GM19395 (cell line): ENCODE results near the gene RUNX2.

Experiments used
- ATAC-seq: cut with Tn5 transposase; IDR thresholded peaks from one replicate; pipeline ENCODE4 v1.9.1; 2021; ENCODE audit warnings: mild to moderate bottlenecking, moderate library complexity; ENCODE audit not compliant: unreplicated experiment

The RUNX2 gene

GRCh38 chr6:45689926-45690615, 361.9 kb downstream of the RUNX2 start:
- no peak for ATAC-seq

DNA sequence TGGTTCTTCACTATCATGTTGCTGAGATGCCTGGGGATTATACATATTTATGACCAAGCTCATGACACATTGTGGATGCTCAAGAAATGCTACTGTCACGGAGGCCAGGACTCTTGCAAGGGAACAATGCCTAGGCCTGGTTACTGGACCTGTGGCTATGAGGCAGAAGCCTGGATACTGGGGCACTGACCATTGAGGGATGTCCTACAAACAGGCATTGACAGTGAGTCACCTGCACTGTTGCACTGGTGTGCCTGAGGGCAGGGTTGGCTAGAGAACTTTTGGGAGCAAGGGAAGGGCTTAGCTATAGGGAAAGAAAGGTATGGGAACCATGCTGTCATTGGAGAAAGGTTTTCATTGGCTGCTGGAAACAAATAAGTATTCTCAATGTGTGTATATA, 362.7 kb downstream of the RUNX2 start:
- ATAC-seq, result no peak

DNA sequence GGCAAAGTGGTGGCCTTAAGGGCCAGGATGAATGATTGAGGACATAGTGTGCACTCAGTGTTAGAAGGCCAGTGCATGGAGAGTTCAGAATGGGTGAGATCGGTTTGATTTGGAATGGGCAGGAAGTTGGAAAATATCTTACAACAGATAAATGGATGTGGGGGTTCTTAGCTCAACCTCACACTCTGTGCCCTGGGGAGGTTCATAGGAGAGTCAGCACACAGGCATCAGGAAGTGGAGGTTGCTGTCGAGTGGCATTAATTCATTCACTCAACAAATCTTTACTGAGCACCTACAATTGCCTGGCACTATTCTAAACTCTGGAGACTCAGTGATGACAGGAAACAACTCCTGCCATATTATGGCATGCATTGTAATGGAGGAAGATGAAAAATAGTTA, 363.3 kb downstream of the RUNX2 start:
- no peak for ATAC-seq

DNA sequence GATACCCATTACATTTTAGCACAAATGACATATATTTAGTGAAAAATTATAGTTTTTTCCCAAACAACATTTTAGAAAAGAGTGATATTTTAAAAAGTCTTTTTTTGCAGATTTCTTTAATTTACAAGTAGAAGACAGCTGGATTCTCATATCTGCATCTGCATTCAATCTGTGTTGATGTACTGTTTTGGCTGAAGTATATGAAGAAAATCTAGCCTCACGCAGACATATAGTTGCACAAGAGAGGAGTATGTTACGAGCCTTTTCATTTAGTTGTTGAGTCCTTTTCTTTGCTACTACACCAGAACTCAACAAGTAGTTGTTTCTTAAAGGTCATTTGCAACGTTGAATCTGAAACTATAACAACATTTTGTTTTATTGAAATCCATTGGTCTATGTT, 363.9 kb downstream of the RUNX2 start:
- ATAC-seq, result no peak

- no peak for ATAC-seq
Observed at GRCh38 chr6:45696738-45697137, 368.6 kb downstream of the RUNX2 start.

DNA sequence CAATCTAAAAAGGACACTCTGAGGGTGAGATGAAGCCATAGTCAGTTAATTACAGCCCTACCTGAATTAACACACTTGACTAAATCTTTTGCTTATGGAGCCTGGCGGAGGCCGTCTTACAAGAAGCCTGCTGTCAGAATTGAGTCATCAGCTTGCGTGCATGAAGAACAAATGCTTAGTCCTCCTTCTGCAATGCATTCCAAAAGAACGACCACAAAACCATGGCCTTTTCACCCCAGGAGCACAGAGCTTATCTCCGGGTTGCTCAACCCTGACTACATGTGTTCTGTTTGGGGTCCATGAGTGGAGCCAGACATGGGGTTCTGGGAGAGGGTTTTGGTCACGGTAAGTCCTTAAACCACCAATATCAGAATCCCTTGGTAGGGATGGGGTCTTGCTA, 369.5 kb downstream of the RUNX2 start:
- ATAC-seq, result peak; percentile 85

DNA sequence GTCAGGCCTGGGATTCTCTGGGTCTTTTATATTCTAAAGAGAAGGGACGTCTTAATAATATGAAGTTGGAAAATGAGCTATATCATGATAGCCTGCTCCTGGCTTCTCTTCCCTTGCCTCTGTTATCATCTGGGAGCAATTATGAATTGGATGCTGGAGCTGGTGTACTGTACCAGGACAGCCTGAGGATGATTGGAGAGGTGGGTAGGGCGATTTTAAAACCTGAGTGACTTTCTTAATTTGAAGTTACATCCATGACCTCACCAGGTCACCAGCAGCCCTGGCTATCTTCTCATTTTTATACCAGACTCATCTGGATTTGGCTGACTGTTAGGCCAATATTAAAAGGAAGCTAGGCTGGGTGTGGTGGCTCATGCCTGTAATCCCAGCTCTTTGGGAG, 369.9 kb downstream of the RUNX2 start:
- ATAC-seq, result no peak

- ATAC-seq, result no peak
Observed at GRCh38 chr6:45699663-45700062, 371.5 kb downstream of the RUNX2 start.

GRCh38 chr6:45702849-45703739, 375.0 kb downstream of the RUNX2 start:
- no peak for ATAC-seq

DNA sequence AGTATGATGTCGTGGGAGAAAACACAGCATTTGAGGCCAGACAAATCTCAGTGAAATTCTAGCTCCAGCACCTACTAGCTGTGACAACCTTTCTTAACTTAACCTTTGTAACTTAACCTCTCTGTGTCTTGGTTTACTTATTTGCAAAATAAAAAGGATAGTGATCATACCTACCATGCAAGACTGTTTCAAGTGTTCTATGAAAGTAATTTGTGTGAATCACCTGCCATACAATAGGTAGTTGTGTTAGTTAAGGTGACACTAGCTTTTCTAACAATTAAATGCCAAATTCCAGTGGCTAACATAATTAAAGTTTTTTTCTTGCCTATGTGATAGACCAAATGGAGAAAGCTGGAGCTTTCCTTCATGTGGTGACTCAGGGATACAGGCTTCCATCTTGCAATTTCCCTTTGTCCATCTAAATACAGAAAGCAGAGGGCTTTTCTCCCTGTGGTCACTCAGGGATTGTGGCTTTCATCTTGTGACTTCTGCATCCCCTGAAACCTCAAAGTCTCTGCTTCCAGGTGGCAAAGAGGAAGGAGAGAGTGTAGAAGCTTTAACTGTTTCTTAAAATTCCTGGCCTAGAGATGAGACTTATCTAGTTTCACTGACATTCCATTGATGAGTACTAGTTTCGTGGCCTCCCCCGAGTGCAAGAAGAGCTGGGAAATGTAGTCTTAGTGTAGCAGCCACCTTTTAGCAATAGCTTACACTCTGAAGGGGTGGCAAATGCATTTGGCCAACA, 376.1 kb downstream of the RUNX2 start:
- ATAC-seq, result no peak

DNA sequence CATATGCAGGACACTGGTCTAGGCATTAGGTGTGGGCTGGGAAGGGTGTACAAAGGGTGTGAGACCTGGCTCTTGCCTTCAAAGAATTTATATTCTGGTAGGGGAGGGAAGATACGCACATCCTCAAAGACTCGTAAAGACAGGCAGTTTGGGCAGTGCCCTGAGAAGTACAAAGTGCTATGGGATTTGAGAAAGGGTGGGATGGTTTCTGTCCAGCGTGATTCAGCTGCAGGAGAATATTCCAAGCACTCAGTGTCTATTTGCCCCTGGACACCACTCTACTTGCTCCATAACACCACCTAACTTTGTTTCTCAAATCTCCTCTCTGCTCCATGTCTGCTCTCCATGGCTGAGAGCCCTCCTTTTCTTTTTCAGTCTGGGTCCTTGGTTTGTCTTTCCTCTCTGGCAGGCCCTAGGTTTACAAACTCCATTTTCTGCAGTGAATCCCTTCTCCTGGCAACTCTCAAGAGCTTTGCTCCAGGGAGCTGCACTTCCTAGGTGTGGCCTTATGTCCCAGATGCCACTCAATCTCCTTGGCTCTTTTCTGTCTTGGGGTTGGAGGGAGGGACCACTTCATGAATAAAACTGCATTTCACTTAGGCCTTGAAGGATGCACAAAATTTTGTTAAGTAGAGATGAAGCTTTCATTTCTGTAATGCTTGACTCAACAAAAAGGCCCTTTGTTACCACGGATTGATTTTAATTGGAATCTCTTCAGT, 377.2 kb downstream of the RUNX2 start:
- ATAC-seq, result no peak

- ATAC-seq, result peak; percentile 44
Observed at GRCh38 chr6:45706319-45706718, 378.2 kb downstream of the RUNX2 start.

DNA sequence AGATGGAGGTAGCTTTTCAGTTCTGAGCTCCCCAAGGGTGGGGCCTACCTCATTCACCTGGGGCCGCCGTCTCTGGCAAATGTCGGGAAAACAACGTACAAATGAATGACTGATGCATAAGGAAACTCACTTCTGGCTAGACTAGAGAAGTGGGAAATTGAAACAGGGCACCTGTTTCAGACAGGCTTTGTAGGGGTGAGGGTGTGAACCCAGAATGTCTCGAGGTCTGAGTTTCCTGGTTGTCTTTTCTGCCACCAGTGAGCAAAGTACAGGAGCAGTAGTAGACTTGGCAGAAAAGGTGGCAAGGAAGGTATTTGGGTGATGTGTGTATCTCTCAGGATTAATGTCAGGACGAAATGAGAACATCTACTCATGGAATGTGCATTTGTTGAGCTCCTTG, 379.0 kb downstream of the RUNX2 start:
- ATAC-seq, result no peak

- peak; percentile 77 for ATAC-seq
Observed at GRCh38 chr6:45709781-45710220, 381.7 kb downstream of the RUNX2 start.

GRCh38 chr6:45710304-45710821, 382.2 kb downstream of the RUNX2 start:
- peak; percentile 73 for ATAC-seq

DNA sequence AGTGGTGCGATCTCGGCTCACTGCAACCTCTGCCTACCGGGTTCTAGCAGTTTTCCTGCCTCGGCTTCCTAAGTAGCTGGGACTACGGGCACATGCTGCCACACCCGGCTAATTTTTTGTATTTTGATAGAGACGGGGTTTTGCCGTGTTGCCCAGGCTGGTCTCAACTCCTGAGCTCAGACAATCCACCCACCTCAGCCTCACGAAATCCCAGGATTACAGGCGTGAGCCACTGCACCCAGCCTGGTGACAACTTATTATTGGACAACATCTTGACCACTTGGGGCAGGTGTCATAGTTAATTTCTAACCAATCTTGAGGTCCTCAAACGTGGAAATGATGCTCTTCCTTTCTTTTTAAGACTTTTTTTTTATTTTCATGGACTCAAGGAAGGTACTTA, 383.9 kb downstream of the RUNX2 start:
- ATAC-seq, result no peak

DNA sequence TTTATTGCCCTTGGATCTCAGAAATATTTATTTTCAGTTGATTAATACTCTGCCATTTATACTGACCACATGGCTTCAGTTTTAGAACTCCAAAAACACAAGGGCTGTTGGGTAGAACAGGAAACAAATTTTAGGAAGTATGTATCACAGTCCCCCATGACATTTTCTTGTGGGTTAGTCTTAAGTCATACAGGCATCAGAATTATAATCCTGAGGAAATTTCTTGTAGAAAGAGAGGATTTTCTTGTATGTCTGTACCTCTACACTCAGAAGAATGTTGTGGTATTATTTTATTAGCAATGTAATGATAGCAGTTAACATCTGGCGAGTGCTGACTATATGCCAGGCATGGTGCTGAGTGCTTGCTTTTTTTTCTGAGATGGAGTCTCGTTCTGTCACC, 384.7 kb downstream of the RUNX2 start:
- ATAC-seq, result no peak
